Esophagus squamous epithelium (tissue), 5 donors: ENCODE data around the gene TICRR. TPM values are rescaled to one million over a fixed set of nuclear protein-coding genes. Genes with fewer than 3 reads are reported as not detected.

Experiments
- DNase-seq: peaks from one replicate; lab custom pipeline; 2025; lab: John Stamatoyannopoulos, UW
- H3K27ac ChIP-seq, 4 donors: fragments of 200-600 bp; sonication (generic); one replicate each; pipeline ENCODE4 v1.5.1; 2016 to 2019; ENCODE audit warnings: mild to moderate bottlenecking in 1 of 4
- H3K27me3 ChIP-seq, 4 donors: fragments of 200-600 bp; sonication (generic); 1 replicate in 3 of 4; 2 replicates in 1 of 4; pipeline versions ENCODE4 v1.5.1 to v1.6.0; 2017 to 2021; ENCODE audit warnings: antibody characterized with exemption in 1 of 4
- H3K36me3 ChIP-seq, 3 donors: fragments of 200-600 bp; sonication (generic); one replicate each; pipeline ENCODE4 v1.5.1; 2016 to 2019
- H3K4me1 ChIP-seq, 3 donors: fragments of 200-600 bp; sonication (generic); one replicate each; pipeline ENCODE4 v1.5.1; 2017 to 2019
- H3K4me3 ChIP-seq, 4 donors: fragments of 200-600 bp; sonication (generic); 1 replicate in 3 of 4; 2 replicates in 1 of 4; pipeline ENCODE4 v1.5.1; 2016 to 2019; ENCODE audit warnings: mild to moderate bottlenecking in 2 of 4, moderate library complexity in 1 of 4
- H3K9me3 ChIP-seq, 3 donors: fragments of 200-600 bp; sonication (generic); one replicate each; pipeline ENCODE4 v1.5.1; 2016 to 2019
- CTCF ChIP-seq, 6 experiments: fragments of 450-650 bp in 4 of 6; fragments of 200-600 bp in 2 of 6; sonication (generic) in 2 of 6; IDR thresholded peaks; one replicate each; pipeline ENCODE4 v1.5.1; 2016 to 2019; ENCODE audit warnings: antibody characterized with exemption in 6 of 6, mild to moderate bottlenecking in 4 of 6, moderate library complexity in 4 of 6
- POLR2A ChIP-seq, 4 donors: fragments of 450-650 bp; IDR thresholded peaks; one replicate each; pipeline ENCODE4 v1.6.1; 2017; ENCODE audit warnings: antibody characterized with exemption in 4 of 4, mild to moderate bottlenecking in 4 of 4, moderate library complexity in 3 of 4
- WGBS, 2 donors: methylation state at CpG; one replicate each; pipeline ENCODE4 v1.1.5; 2018; 5-methylcytosine and 5-hydroxymethylcytosine counted together
- intact Hi-C: fragments of 100-400 bp; cut with DNase I; formaldehyde crosslinking; loops from one replicate; pipeline ENCODE4 v1.15.0; 2022
- total RNA-seq, 4 donors: library from RNA; depleted of rRNA; stranded (reverse); fragments of >200 nt; gene quantifications; one replicate each; pipeline ENCODE4 v1.1.0, GENCODE V29; 2016
- donor health status: DM: yes; HTN: yes; CAD: no.

TICRR gene
- total RNA-seq, 4 donors from 2014 or later = 8.4 to 33.7 (median 10.1) TPM

GRCh38 chr15:89640245-89640644 is 65.0 kb downstream of the TICRR start:
- Histone ChIP-seq H3K4me1 (no peaks in the 10 kb centered on the region), H3K4me3 (no peak overlapping the region), H3K9me3 (no peaks in the 10 kb centered on the region), H3K36me3 (peaks cover 0 to 14% (median 0%) of the 10 kb centered on the region in 3 donors), H3K27me3 (no peaks in the 10 kb centered on the region), H3K27ac (no peak overlapping the region)
- TF ChIP-seq CTCF (IDR thresholded peaks at IDR 0.05) (no peak), POLR2A (IDR thresholded peaks at IDR 0.05) (no peak)
- DNase-seq = no peak
- intact Hi-C loops = no loop called here
- WGBS, 2 donors = 96 to 98% methylated on average over 5 of the region's 5 CpGs

GRCh38 chr15:89641053-89641452 is 65.8 kb downstream of the TICRR start:
- Histone ChIP-seq H3K4me3 (no peak overlapping the region), H3K9me3 (no peaks in the 10 kb centered on the region), H3K27me3 (no peaks in the 10 kb centered on the region), H3K27ac (no peak overlapping the region), H3K36me3 (peaks cover 0 to 14% (median 0%) of the 10 kb centered on the region in 3 donors), H3K4me1 (no peaks in the 10 kb centered on the region)
- no peak for DNase-seq
- TF ChIP-seq POLR2A (IDR thresholded peaks at IDR 0.05) = no peak
- TF ChIP-seq CTCF (IDR thresholded peaks at IDR 0.05) = no peak
- WGBS, 2 donors = 81 to 85% methylated on average over 5 of the region's 5 CpGs
- intact Hi-C loops = no loop called here

- H3K27me3 ChIP-seq = no peaks in the 10 kb centered on the region
- no peak overlapping the region for H3K27ac ChIP-seq
- peaks cover 0 to 3% (median 0%) of the 10 kb centered on the region in 3 donors for H3K4me1 ChIP-seq
- TF ChIP-seq CTCF (IDR thresholded peaks at IDR 0.05) = no peak
- TF ChIP-seq POLR2A (IDR thresholded peaks at IDR 0.05) = no peak
- no peaks in the 10 kb centered on the region for H3K9me3 ChIP-seq
- H3K4me3 ChIP-seq = no peak overlapping the region
- H3K36me3 ChIP-seq = peaks cover 0 to 14% (median 0%) of the 10 kb centered on the region in 3 donors
- intact Hi-C loops = no loop called here
- 91 to 95% methylated on average over 2 to 4 of the region's 16 CpGs for WGBS, 2 donors
- DNase-seq = no peak
Measured at GRCh38 chr15:89642106-89642505, 66.8 kb downstream of the TICRR start.

GRCh38 chr15:89645680-89646079 is 70.4 kb downstream of the TICRR start:
- WGBS, 2 donors = 89 to 91% methylated on average over 4 of the region's 8 CpGs
- peaks cover 0 to 14% (median 0%) of the 10 kb centered on the region in 3 donors for H3K36me3 ChIP-seq
- H3K9me3 ChIP-seq = no peaks in the 10 kb centered on the region
- TF ChIP-seq POLR2A (IDR thresholded peaks at IDR 0.05) (no peak), CTCF (IDR thresholded peaks at IDR 0.05) (no peak)
- H3K4me3 ChIP-seq = no peak overlapping the region
- peaks cover 0 to 8% (median 0%) of the 10 kb centered on the region in 3 donors for H3K4me1 ChIP-seq
- H3K27ac ChIP-seq = no peak overlapping the region
- H3K27me3 ChIP-seq = peaks cover 0 to 4% (median 0%) of the 10 kb centered on the region in 4 donors
- no peak for DNase-seq
- intact Hi-C loops = no loop called here

- DNase-seq = no peak
- H3K27me3 ChIP-seq = peaks cover 0 to 4% (median 0%) of the 10 kb centered on the region in 4 donors
- peaks cover 0 to 8% (median 0%) of the 10 kb centered on the region in 3 donors for H3K36me3 ChIP-seq
- peaks cover 0 to 8% (median 0%) of the 10 kb centered on the region in 3 donors for H3K4me1 ChIP-seq
- intact Hi-C loops = no loop called here
- no peak for TF ChIP-seq CTCF (IDR thresholded peaks at IDR 0.05)
- no peak for TF ChIP-seq POLR2A (IDR thresholded peaks at IDR 0.05)
- H3K9me3 ChIP-seq = no peaks in the 10 kb centered on the region
- H3K4me3 ChIP-seq = no peak overlapping the region
- H3K27ac ChIP-seq = no peak overlapping the region
- WGBS, 2 donors = 76 to 78% methylated on average over 6 to 9 of the region's 22 CpGs
Measured at GRCh38 chr15:89646416-89647141, 71.3 kb downstream of the TICRR start.
